Hippocampal formation (tissue), 2 donors: ENCODE results near the gene PSMB8.

Experiments
- DNase-seq, 2 donors: peaks; one replicate each; lab custom pipeline; 2025; lab: John Stamatoyannopoulos, UW

Gene PSMB8

GRCh38 chr6:32794510-32794909, 49.3 kb downstream of the PSMB8 start:
- DNase-seq = peak in 1 of 2 donors; percentile 2

GRCh38 chr6:32792901-32793435, 50.9 kb downstream of the PSMB8 start:
- no peak for DNase-seq
